SK-MEL-5 (cell line): ENCODE data around the gene OVCA2. TPM values are rescaled to one million over a fixed set of nuclear protein-coding genes. Genes with fewer than 3 reads are reported as not detected.

ENCODE experiments used
- DNase-seq: peaks from one replicate; pipeline ENCODE4 v3.0.0-alpha.2; 2016; ENCODE audit warnings: low read depth, low spot score
- in situ Hi-C: cut with HindIII; loops from 2 replicates; pipeline ENCODE4 v1.10.0; 2016; ENCODE audit warnings: low sequenced_read_pairs, high pct_unique_total_duplicates, low pct_unique_long_range_greater_than_20kb
- total RNA-seq: library from RNA; depleted of rRNA; stranded (reverse); fragments of >200 nt; shearing (Covaris generic); gene quantifications from 2 replicates; pipeline ENCODE4 v1.2.3, GENCODE V29; 2014

Gene OVCA2
- total RNA-seq, 1 experiment from 2014 or later: 74.9 TPM

DNA sequence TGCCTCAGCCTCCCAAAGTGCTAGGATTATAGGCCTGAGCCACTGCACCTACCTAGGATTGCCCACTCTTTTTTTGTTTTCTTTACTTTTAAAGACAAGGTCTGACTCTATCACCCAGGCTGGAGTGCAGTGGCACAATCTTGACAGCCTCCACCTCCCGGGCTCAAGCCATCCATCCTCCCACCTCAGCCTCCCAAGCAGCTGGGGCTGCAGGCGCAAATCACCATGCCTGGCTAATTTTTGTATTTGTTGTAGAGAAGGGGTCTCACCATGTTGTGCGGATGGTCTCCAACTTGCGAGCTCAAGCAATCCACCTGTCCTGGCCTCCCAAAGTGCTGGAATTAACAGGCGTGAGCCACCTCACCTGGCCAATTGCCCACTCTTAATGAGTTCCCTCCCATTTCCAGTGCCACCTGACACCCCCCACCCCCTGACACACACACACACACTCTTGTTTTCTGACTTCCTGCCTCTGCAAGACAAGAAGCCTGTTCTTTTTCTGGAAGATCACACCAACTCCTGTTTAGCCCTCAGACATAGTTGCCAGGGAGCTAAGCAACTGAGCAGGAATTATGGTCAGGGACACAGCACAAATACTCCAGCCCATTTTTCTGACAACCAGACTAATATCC, 2.6 kb downstream of the OVCA2 start:
- in situ Hi-C loops: no loop called here
- peak; percentile 85 for DNase-seq

DNA sequence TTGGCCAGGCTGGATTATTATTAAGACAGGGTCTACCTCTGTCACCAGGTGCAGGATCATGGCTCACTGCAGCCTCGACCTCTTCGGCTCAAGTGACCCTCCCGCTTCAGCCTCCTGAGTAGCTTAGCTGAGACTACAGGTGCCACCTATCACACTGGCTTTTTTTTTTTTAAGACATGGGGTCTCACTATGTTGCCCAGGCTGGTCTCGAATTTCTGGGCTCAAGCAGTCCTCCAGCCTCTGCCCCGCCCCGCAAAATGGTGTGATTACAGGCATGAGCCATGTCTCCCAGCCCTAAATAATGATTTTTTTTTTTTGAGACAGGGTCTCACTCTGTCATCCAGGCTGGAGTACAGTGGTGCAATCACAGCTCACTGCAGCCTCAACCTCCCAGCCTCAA, 5.8 kb downstream of the OVCA2 start:
- in situ Hi-C loops: no loop called here
- no peak for DNase-seq

DNA sequence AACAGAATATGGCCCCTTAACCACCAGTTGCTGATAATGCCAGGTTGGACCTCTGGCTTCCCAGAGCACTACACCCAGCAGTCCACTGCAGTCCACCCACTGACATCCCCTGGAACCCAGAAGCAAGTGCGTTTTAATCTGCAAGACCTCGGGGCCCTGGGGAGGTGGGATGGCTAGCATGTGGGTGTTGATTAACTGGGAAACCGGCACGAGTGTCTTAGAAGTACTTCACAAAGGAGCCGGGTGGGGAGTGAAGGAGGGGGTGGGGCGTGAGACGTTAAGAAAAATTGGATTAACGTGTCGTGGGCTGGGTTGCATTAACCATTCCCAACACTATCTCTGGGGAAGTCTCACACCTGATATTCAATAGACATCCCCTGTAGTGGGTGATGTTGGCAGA, 7.0 kb downstream of the OVCA2 start:
- in situ Hi-C loops: no loop called here
- no peak for DNase-seq

DNA sequence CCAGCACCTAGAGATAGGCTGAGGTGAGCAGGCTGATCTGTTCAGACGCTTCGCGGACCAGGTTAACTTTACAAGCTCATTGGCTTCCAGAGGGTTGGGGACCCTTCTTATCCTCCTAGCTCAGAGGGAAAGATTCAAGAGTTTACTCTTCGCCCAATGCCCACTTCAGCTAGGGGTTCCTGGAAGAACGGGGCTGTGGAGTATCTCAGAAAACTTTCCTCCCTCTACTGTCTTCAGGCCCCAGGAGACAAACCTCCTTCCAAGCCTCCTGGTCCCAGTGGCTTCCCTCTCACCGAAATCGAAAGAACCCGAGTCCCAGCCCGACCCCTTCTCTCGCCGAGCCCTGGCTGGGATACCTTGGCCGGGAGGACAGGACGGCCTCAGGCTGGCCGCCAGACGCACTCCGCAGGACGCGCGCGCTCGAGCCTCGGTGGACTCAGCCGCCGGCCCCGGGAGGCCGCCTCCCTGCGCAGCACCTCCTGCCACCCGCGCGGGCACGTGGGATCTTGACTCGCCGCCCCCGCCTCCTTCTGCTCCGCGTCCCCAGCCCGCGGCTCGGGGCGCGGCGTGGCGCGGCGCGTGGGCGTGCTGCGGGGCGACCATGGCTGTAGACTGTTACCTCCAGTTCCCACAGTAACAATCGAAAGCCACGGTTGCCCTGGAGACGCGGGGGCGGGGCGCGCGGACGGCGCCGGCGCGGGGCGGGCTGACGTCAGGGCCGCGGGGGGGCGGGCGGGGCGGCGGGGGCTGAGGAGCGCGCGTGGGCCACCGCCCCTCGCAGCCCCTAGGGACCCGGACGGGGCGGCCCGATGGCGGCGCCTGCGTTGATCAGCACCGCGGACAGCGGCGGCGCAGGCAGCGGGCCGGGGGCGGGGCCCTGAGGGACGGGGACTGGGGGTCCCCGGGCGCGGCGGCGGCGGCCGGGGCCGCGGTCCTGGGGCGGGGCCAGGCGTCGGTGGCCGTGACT, 7.8 kb downstream of the OVCA2 start:
- in situ Hi-C loops: no loop called here
- peak; percentile 77 for DNase-seq

DNA sequence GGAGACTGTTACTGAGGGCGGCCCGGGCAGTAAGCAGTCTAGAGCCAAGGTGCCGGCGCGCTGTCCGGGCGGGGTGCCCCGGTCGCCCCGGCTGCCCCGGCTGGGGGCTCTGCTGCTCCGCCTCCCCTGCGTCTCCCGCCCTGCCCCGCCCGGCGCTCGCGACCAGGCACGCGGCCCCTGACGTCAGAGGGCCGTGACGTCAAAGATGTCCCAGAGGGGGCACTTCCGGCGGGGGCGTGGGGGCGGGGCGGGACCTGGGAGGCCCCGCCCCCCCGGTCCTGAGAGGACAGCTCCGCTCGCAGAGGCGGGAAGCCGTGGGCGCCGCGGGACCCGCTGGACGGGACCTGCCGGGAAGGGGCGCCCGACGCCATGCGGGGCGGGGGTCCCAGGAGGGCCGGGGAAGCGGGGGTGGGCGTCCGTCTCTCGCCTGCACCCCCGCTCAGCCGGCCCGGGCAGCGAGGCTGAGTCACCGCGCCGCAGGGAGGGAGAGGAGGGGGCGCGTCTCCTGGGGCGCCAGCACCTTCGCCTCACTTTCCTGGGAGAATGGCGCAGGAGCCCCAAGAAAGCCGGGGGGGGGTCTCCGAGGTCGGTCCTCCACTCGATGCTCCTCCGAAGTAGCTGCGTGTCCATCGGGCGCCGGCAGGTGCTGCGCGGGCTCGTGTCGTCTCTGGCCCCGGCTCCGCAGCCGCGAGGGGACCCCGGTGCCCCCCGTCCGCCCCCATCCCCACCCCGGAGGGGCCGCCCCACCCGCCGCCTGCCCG, 8.7 kb downstream of the OVCA2 start:
- in situ Hi-C loops: no loop called here

DNA sequence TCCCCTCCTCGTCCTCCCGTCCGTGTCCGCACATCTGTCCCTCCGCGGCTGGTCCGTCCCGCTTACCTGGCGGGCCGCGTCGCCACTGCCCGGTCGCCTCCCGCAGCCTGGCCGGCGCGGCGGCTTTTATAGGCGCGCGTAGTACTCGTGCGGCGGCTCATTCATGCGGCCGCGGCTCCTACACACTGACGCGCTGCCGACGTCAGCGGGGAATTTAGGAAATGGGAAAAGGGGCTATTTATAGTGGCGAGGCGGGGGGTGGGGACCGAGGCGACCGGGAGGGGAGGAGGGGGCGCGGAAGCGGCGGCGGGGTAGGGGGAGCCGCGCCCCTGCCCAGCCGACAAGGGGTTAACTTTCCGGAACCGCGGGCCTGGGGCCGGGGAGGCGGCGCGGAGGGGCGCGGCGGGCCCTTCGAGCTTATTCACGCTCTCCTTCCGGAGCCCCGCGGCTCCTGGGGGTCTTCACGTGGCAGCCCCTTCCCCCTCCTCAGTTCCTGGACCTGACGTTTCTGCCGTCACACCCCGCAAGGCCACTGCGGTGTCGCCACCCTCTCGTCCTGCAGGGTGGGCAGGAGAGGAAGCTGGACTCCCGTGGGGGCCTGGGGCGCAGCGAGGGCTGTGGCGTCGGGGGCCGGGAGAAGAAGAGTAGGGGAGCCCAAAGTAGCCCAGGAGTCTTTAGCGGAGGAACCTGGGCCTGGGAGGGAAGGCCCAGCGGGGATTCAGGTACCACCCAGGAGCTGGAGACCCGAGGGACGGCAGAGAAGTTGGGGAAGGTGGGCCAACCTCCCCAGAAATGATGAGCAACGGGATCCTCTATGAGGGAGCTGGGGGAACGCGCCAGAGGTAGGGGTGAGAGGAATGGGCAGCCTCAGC, 9.5 kb downstream of the OVCA2 start:
- in situ Hi-C loops: no loop called here
- DNase-seq: no peak

More for the DNA sequence above, 8.7 kb downstream of the OVCA2 start:
- peak; percentile 64 for DNase-seq

DNA sequence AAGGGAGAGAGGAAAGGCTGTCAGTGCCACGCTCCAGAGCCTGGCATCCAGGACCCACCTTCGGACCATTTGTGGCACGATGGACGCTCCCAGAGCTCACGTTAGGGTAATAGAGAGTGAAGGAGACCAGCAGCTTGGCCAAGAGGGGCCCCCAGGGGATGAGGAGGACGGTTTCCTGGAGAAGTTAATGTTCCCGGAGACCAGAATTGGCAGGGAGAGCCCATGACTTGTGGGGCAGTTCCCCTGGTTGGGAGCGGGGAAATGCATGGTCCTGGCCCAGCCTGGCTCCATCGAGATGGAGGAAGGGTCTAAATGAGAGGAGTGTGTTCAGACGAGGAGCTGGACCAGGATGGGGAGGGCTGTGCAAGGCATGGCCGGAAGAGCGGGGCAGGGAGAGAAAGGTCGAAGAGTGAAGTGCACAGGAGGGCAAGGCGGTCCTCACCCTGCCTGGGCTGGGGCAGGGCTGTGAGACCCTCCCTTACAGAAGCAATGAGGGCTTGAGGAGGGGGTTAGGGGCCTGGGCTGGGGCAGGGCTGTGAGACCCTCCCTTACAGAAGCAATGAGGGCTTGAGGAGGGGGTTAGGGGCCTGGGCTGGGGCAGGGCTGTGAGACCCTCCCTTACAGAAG, 10.2 kb downstream of the OVCA2 start:
- in situ Hi-C loops: no loop called here
- no peak for DNase-seq

DNA sequence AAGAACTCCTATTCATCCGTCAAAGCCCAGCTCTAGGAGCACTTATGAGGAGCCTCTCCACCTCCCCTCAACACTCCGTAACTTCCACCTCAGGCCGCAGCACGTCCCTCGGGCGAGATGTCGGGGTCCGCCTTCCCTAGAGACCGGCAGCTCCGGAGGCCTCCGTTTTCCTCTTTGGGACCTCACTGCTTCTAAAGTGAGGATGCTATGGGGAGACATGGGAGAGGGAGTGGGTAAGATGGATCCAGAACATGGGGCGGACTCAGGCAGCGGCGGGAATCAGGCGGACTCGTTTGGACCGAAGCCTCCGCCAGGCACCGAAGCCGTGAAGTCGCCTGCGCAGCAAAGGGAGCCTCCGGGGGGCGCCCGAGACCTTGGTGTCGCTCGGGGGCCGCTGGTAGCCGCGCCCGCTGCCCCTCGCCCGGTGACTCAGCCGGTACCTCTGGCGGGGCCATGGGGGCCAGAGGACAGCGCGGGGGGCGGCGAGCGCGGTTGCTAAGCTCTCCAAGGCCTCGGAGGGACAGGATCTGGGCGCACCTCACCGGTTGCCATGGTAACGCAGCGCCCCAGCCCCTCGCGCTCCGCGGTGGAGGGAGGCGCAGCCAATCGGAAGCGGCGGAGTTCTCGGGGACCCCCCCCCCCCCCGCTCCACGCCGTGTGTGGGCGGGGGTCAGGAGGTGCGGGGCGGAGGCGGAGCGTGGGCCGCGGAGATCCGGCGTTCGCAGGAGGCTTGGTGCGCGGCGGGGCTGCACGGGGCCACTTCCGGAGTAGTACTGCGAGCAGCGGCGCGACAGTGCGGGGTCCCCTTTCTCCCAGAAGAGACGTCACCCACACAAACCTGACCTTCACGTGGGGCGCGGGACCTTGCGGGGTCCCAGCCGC, 11.8 kb downstream of the OVCA2 start:
- in situ Hi-C loops: no loop called here
- DNase-seq: peak; percentile 44

DNA sequence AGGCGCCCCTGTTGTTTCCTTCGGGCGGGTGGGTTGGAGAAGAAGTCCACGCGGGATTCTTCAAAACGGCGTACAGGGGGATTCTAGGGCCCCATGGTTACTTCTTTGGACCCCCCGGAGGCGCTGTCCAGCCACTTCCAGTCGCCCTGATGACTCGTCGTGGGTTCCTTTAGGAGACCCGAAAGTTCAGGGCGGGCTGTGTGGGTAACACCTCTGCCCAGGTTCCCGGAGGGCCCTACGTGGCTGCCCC, 12.4 kb downstream of the OVCA2 start:
- in situ Hi-C loops: no loop called here

DNA sequence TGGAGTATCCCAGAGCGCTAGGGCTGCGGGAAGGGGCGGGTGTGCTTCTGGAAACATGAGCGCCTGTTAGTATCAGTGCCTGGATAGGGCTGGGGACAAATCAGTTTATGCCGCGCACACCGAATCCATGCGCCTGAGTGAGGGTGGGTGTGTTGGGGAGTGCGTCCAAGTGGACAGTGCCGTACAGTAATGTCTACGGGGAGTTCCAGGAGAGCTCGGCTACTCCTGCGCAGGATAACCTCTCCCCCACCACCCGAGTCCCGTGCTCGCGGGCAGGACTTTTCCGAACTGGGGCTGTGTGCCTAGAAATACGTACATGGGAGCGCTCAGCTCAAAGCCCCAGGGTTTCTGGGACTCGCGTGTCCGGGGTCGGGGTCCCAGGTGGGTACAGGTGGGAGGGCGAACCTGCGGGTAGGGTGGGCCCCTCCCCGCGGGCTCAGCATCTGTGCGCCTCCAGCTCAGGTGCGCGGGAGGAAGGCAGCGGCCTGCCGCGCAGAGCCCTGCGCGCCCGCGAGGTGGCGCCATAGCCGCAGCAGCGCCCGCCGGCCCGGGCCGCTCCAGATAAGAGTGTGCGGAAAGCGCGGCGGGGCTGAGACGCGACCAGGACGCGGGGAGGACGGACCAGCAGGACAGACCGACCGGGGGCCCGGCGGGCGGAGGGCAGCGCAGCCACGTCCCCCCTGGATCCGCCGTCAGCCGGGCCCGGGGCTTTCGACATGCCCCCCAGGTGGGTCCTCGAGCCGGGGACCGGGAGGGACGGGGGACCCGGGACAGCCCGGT, 12.9 kb downstream of the OVCA2 start, which contains the start of gene HIC1:
Gene HIC1, plus strand, starts transcription at position 592 of the 780 bp plus-strand sequence. CDS start 1,588 bp downstream, outside the sequence.
- in situ Hi-C loops: no loop called here
- DNase-seq: peak; percentile 37

More for the DNA sequence above, 12.4 kb downstream of the OVCA2 start:
- DNase-seq: no peak

DNA sequence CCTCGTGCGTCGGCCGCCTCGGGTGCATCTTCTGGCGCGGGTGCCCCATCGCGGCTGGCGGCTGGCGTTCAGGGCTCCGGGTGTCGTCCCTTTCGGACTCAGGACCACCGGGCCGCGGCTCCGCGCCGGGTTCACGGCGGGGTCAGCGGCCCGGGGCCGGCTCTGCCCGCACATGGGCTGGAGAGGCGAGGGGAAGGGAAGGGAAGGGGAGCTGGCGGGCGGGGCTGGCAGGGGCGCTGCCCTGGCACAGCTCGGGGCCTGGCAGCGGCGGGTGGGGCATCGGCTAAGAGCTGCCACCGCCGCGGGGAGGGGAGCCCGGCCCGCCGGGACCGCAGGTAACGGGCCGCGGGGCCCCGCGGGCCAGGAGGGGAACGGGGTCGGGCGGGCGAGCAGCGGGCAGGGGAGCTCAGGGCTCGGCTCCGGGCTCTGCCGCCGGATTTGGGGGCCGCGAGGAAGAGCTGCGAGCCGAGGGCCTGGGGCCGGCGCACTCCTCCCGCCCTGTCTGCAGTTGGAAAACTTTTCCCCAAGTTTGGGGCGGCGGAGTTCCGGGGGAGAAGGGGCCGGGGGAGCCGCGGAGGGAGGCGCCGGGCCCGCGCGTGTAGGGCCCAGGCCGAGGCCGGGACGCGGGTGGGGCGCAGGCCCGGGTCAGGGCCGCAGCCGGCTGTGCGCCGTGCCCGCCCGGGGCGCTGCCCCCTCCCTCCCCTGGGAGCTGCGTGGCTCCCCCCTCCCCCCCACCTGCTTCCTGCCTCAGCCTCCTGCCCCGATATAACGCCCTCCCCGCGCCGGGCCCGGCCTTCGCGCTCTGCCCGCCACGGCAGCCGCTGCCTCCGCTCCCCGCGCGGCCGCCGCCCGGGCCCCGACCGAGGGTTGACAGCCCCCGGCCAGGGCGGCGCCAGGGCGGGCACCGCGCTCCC, 13.7 kb downstream of the OVCA2 start:
- in situ Hi-C loops: no loop called here
- no peak for DNase-seq

DNA sequence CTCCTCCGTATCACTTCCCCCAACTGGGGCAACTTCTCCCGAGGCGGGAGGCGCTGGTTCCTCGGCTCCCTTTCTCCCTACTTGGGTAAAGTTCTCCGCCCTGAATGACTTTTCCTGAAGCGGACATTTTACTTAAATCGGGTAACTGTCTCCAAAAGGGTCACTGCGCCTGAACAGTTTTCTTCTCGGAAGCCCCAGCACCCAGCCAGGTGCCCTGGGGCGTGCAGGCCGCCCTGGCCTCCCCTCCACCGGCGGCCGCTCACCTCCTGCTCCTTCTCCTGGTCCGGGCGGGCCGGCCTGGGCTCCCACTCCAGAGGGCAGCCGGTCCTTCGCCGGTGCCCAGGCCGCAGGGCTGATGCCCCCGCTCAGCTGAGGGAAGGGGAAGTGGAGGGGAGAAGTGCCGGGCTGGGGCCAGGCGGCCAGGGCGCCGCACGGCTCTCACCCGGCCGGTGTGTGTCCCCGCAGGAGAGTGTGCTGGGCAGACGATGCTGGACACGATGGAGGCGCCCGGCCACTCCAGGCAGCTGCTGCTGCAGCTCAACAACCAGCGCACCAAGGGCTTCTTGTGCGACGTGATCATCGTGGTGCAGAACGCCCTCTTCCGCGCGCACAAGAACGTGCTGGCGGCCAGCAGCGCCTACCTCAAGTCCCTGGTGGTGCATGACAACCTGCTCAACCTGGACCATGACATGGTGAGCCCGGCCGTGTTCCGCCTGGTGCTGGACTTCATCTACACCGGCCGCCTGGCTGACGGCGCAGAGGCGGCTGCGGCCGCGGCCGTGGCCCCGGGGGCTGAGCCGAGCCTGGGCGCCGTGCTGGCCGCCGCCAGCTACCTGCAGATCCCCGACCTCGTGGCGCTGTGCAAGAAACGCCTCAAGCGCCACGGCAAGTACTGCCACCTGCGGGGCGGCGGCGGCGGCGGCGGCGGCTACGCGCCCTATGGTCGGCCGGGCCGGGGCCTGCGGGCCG, 14.7 kb downstream of the OVCA2 start:
- DNase-seq: no peak

DNA sequence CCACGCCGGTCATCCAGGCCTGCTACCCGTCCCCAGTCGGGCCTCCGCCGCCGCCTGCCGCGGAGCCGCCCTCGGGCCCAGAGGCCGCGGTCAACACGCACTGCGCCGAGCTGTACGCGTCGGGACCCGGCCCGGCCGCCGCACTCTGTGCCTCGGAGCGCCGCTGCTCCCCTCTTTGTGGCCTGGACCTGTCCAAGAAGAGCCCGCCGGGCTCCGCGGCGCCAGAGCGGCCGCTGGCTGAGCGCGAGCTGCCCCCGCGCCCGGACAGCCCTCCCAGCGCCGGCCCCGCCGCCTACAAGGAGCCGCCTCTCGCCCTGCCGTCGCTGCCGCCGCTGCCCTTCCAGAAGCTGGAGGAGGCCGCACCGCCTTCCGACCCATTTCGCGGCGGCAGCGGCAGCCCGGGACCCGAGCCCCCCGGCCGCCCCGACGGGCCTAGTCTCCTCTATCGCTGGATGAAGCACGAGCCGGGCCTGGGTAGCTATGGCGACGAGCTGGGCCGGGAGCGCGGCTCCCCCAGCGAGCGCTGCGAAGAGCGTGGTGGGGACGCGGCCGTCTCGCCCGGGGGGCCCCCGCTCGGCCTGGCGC, 15.4 kb downstream of the OVCA2 start:
- in situ Hi-C loops: no loop called here
- no peak for DNase-seq

More for the DNA sequence above, 14.7 kb downstream of the OVCA2 start:
- in situ Hi-C loops: no loop called here
